Measurements from ENCODE around the gene DAND5. TPM values are rescaled to one million over a fixed set of nuclear protein-coding genes. Genes with fewer than 3 reads are reported as not detected.
A peak's percentile ranks its signal among the peaks of the same experiment; 100 is the strongest.
"Not testable (repeated sequence)": the region's sequence is repeated elsewhere in the genome, so short reads cannot be mapped to it uniquely, and the experiment has no call there.

Gene DAND5
- polyA plus RNA-seq, 10 donors = 0.08 to 0.38 (median 0.14) TPM; not detected in 2

DNA sequence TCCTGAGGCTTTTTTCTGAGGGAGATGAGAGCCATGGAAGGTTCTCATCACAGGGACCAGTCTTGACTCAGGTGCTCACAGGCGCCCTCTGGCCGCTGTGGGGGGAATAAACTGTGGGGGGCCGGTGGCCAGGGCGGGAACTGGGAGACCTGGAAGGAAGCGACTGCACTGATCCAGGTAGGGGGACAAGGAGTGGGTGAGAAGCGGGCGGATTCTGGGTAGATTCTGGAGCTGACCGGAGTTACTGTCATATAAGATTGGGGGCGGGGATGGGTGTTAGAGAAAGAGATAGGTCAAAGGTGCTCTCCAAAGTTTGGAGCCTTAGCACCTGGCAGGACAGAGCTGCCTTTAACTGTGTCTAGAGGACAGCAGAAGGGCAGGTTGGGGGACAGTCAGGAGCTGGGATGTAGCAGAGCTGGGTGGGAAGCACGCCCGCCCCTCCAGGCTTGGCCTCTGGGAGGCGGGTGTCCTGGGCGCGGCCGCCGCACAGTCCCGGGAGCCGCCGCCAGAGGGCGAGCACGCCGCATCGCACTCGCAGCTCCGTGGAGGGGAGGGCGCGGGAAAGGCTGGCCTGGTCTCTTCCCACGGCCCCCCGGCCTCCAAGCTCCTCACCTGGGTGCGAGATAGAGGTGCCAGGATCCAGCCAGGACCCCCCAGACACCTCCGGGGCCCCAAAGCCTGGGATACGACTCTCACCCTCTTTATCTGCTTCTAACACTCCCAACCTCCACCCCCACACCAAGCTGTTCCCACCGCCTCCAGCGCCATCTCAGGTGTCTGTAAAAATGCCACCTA lies 4.2 kb upstream of the DAND5 start:
- DNase-seq = peak in 2 of 3 donors; percentile 85 to 91

DNA sequence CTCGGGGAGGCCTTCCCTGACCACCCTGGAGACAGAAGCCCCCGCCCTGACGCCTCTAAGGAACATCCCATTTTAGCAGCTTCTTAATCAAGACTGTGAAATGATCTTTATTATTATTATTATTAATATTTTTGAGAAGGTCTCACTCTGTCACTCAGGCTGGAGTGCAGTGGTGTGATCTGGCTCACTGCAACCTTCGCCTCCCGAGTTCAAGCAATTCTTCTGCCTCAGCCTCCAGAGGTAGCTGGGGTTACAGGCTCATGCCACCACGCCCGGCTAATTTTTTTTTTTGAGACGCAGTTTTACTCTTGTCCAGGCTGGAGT lies 3.6 kb upstream of the DAND5 start:
- DNase-seq = no peak

DNA sequence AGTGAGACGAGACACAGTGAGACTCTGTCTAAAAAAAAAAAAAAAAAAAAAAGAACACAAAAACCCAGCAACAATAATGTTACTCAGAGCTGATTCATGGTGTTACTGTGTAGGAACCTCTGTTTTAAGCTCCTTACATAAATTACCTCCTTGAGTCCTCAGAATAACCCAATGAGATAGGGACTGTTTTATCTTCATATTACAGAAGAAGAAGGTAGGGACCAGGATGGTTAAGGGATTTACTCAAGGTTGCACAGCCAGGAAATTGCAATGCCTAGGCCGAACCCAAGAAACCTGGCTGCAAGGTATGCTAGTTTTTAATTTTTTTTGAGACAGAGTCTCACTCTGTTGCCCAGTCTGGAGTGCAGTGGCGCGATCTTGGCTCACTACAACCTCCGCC lies 1.5 kb upstream of the DAND5 start:
- DNase-seq = no peak

DNA sequence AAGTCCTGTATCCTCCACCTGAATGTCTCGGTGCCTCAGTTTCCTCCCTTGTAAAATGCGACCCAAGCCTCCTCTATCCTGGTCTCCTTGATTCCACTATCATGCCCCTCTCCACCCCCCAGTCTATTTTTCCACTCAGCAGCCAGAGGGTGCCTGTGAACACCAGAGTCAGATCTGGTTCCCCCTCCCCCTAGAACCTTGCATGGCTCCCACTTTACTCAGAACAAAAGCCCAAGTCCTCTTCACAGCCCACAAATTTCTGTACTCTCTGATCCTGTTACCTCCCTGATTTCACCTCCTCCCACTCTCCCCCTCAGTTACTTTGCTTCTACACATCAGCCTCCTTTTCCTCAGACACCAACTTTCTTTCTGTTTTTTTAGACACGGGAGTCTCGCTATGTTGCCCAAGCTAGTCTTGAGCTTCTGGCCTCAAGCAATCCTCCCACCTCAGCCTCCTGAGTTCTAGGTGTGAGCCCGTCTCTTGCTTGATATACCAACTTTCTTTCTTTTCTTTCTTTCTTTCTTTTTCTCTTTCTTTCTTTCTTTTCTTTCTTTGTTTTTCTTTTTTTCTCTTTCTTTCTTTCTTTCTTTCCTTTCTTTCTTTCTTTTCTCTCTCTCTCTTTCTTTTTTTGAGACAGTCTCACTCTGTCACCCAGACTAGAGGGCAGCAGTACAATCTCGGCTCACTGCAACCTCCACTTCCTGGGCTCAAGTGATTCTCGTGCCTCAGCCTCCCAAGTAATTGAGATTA lies 869 bp downstream of the DAND5 start:
- DNase-seq = no peak

DNA sequence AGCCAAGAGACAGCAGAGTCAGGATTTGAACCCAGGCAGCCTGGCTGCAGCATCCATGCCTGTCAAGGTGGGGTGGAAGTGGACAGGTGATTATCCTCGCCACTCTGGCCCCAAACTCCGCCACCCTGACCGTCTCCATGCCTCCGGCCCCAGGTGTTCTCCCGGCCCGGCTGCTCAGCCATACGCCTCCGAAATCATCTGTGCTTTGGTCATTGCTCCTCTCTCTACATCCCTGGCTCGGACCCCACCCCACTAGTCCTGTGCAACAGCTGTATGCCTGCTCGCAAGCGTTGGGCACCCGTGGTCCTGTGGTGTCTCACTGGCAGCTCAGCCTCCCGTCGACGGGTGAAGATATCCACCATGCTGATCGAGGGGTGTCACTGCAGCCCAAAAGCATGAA lies 3.9 kb downstream of the DAND5 start:
- DNase-seq = no peak

DNA sequence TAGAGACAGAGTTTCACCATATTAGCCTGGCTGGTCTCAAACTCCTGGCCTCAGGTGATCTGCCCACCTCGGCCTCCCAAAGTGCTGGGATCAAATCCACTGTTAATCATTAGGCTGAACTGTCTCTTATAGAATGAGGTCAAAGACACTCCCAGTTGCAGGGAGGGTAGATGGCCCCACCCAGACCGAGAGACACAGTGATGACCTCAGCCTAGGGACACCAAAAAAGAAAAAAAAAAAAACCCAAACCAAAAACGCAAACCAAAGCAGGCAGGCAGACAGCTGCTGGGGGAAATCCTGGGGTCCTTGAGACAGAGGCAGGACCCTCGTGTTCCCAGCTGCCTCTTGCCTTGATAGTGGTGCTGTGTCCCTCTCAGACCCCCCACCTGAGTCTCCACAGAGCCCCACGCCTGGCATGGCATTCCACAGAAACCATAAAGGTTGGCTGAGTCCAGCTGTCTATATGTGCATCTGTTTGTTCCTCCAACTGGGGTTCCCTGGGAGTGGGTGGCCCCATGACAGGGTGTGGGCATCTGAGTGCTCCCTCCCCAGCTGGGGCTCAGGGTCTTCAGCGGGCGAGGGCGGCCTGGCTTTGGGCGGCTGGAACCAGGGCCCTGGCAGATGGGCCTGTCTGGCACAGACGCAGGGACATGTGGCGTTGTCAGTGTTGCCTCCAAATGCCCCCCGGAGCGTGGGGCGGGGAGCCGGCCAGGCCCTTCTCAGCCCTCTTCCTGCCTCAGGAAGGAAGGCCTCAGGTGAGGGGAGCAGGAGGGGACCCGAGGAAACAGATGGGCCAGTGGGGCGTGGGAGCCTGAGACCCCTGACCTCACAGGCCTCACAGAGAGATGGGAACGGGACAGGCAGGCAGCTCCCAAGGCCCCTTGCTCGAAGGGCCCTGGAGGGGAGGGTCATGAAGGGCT lies 5.2 kb downstream of the DAND5 start:
- DNase-seq = peak in 1 of 3 donors; percentile 49

DNA sequence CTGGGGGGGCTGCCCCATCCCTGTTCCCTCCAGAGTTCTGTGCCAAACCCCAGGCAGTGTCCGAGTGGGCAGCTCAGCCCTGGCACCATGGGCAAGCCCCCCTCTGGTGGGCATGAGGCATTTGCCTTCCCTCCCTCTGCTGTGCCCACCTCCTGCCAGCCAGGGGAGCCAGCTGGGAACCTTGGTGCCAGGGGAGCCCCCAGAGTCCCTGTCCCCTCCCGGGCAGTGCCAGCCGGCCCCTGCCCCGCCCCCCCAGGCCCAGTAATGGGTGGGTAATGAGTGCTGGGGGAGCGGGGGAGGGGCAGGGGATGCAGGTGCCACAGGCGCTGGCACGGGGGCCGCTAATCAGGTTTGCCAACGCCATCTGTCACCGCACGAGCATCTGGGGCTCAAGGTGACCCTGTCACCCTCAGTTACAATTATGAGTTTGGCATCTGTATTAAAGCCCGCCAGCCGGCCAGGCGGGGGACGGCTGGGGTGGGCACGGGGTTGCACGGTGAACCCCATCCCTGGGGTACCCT lies 5.9 kb downstream of the DAND5 start:
- no peak for DNase-seq

DNA sequence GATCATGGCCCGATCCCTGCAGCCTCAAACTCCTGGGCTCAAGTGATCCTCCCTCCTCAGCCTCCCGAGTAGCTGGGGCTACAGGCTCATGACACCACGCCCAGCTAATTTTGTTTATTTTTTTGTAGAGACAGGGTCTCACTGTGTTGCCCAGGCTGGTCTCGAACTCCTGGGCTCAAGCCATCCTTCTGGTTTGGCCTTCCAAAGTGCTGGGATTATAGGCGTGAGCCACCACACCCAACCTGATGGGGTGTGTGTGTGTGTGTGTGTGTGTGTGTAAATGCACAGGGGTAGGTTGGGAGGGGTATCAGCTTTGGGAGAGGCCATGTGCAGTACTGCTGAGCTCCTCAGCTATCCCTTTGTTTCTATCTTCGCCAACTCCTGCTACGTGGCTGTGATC lies 6.7 kb downstream of the DAND5 start:
- DNase-seq = not testable (repeated sequence)

DNA sequence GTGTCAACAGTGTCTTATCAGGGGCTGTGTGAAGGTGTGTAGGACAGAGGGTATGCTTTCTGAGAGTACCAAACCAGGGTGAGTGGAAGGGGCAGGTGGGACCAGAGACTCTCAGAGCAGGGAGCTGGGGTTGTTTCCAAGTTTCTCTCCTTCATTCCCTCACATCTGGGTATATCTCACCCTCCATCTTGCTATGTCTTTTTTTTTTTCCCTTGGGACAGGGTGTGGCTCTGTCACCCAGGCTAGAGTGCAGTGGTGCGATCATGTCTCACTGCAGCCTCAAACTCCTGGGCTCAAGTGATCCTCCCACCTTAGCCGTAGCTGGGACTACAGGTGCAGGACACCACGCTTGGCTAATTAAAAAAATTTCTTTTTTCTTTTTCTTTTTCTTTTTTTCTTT lies 10.6 kb downstream of the DAND5 start:
- DNase-seq = no peak

- no peak for DNase-seq
These were observed 13.3 kb downstream of the DAND5 start for GRCh38 chr19:12982648-12983047.

DNA sequence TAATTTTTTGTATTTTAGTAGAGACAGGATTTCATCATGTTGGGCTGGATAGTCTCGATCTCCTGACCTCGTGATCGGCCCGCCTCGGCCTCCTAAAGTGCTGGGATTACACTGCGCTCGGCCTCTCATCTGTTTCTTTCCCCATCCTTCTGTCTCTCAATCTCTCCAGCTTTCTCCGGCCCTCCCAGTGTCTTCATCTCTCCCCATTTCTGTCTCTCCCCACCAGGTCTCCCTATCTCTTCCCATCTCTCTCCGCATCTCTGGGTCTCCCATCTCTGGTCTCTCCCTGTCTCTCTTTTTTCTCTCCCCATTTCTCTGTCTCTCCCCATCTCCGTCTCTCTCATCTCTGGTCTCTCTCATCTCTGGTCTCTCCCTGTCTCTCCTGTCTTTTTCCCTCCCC lies 13.7 kb downstream of the DAND5 start:
- DNase-seq = no peak

- peak; percentile 71 to 90 (median 81) for DNase-seq
These were observed 14.3 kb downstream of the DAND5 start for GRCh38 chr19:12983542-12984142.

DNA sequence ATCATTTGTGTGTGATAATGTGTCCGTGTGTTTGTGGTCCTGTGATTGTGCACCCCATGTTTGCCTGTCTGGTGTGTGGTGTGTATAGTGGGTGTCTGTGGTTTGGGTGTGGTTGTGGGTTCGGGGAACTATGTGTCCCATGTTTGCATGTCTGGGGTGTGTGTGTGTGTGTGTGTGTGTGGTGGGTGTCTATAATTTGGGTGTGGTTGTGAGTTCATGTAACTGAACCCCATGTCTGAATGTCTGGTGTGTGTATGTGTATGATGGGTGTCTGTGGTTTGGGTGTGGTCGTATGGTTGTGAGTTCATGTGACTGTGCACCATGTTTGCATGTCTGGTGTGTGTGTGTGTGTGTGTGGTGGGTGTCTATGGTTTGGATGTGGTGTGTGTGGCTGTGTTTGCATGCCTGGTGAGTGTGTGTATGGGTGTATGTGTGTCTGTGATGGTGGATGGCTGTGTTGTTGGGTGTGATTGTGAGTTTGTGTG lies 14.8 kb downstream of the DAND5 start:
- DNase-seq = peak in 1 of 3 donors; percentile 56

GRCh38 chr19:12984683-12985048 lies 15.3 kb downstream of the DAND5 start:
- peak in 1 of 3 donors; percentile 68 for DNase-seq

GRCh38 chr19:12985049-12985776 lies 15.8 kb downstream of the DAND5 start:
- peak; percentile 66 to 88 (median 68) for DNase-seq

DNA sequence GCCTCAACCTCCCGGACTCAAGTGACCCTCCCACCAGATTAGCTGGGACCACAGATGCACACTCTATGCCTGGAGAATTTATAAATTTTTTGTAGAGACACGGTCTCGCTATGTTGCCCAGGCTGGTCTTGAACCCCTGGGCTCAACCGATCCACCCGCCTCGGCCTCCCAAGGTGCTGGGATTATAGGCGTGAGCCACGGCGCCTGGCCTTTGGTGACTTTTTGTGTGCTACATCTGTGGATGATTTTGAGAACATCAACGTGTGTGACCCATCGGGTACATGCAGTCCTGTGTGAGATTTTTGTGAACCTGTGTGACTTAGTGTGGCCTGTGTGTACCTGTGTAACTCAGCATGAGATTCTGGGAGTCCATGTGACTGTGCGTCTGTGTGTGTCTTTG lies 17.4 kb downstream of the DAND5 start:
- peak in 1 of 3 donors; percentile 16 for DNase-seq

DNA sequence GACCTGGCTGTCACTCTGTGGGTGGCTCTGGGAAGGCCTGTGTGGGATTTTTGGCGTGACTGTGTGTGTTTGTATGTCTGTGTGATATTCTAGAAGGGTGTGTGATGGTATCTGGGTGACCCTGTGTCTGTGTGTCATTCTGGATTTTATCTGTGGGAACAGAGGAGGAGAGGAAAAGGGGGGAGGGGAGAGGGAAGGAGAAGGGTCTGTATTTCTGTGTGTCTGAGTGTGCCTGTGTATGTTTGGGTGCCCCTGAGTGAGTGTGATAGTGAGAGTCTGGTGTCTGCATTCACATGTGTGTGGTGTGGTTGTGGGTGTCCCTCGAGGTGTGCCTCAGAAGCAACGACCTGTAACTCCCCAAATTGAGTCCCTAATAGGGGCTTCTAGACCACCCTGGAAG lies 17.8 kb downstream of the DAND5 start:
- peak in 1 of 3 donors; percentile 5 for DNase-seq

- DNase-seq = peak in 1 of 3 donors; percentile 5
These were observed 18.4 kb downstream of the DAND5 start for GRCh38 chr19:12987781-12988180.

DNA sequence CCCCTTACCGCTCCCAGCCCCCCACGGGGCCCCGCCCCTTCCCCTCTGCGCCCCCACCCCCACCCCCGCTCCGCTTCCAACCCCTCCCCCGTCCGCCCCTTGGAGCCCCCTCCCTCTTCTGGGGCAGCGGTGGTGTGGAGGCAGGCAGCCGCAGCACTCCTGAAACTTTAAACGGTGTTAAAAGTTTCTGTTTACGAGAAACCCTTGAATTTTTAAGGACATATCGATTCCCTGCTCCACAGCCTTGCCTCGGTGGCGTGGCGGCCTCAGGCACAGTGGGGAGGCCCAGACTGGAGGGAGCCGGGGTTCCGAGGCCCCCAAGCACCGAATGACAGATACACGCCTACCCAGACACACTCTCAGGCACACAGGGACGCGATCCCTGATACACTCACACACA lies 21.1 kb downstream of the DAND5 start:
- DNase-seq = peak in 1 of 3 donors; percentile 11

DNA sequence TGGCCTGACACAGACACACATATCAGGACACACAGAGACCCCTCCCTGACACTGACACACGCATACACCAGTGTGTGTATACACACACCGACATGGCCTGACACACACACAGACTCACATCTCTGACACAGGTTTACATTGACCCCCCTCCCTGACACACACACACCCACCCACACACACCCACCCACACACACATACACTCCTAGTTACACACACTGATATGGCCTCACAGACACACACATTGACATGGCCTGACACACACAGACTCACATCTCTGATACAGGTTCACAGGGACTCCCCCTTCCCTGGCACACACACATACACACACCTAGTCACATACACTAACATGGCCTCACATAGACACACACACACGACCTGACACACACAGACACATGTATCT lies 21.5 kb downstream of the DAND5 start:
- peak in 1 of 3 donors; percentile 9 for DNase-seq

DNA sequence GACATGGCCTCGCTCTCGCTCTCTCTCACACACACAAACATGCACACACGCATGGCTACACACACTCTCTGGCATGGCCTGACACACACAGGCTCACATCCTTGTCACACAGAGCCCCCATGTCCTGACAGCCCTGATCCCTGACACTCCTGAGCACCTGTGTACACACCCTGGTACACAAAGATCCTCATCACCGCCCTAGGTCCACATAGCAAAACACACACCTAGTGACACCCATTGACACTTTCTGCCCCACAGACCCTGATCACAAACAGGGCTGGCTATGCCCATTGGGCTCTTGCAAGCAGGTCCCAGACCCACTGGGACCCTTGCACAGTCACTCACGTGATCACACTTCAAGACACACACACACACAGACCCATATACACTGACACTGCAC lies 21.9 kb downstream of the DAND5 start:
- DNase-seq = peak in 1 of 3 donors; percentile 9
